Left renal pelvis (tissue), 4 donors: ENCODE data around the gene PCBD2. TPM values are rescaled to one million over a fixed set of nuclear protein-coding genes. Genes with fewer than 3 reads are reported as not detected.
"Not testable (repeated sequence)": the region's sequence is repeated elsewhere in the genome, so short reads cannot be mapped to it uniquely, and the experiment has no call there.

ENCODE experiments used
- DNase-seq, 4 donors: peaks; one replicate each; pipeline ENCODE4 v3.0.0-alpha.2; 2013; ENCODE audit warnings: low read depth in 4 of 4, low spot score in 3 of 4
- polyA plus RNA-seq, 4 donors: library from polyadenylated mRNA; unstranded; fragments of 120-200 nt; gene quantifications; one replicate each; pipeline ENCODE4 v1.2.1, GENCODE V29; 2013; ENCODE audit not compliant: insufficient read length in 4 of 4

PCBD2 gene
- polyA plus RNA-seq, 4 donors = 5.7 to 17.1 (median 13.0) TPM

DNA sequence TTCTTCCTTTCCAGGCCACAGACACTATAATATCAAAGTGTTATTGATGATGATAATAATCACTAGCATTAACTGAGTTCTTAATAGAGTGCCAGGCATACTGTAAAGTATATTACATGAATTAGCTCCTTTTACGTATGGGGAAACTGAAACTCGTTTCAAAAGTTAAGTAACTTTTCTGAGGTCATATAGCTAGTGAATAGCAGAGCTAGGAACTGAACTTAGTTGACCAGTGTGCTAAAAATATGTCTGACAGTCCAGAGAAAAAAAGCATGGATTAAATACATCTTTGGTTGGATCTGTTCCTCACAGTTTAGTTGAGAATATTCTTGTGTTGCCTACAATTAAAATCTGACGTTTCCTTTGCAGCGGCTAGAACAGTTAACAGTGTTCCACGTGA lies 44.4 kb downstream of the PCBD2 start:
- DNase-seq = no peak

DNA sequence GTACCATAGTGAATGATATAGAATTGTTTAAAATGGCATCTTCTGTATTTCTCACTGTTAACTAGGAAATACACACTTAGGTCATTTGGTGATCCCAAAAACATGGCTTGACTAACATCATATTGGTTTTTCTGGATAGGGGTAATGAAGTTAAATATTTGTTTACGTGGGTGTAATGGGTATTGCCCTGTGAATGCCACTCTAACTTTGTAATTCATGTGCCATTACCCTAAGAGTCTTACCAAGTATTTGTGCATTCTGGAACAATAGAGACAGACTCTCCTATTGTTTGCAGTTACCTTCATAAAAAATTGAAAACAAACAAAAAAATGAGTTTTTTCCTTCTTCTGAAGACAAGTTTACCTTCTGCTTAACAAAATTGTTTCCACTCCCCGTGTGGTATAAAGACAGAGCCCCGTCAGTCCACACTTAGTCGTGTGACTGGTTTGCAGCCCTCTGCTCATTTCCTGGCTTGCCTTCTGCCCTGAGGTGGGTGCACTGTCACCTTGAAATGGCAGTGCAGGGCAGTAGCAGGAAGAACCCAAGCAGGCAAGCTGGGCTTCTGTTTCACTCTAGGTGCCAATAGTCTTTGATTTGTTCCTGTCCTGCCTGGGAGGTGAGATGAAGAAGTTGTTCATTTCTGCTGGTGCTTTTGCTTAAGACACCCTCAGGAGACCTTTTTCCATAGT lies 53.1 kb downstream of the PCBD2 start:
- DNase-seq = no peak

DNA sequence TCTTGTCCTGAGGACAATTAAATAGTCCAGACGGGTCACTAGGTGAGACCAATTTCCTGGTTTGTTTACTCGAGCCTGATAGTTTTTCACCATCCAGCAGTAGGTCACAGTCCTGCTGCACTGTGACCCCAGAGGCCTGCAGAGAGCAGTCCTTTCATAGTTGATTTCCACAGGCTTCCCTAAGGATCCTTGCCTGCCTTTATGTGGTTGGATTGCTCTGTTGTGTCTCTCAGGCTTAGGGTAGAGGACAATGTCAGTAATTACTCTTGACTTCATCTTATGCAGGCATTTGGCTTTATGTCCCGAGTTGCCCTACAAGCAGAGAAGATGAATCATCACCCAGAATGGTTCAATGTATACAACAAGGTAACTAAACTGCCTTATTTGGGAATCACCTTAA lies 53.8 kb downstream of the PCBD2 start:
- no peak for DNase-seq

DNA sequence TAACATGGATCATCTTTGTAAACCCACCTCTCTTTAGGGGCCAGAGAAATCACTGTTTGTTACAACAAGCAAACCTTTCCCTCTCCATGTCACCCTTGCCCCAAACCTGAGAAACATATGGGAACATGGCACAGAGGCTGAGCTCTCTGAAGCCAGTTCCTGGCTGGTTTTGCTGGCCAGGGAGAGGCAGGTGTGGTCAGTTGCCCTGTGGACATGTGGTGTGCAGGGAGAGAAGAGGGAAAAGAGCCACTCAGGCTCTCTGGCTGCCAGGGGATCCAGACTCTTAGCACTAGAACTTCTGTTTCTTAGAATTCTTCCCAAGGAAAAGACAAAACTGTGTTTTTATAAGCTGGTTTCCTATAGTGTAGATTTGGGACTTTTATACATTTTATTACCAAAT lies 58.2 kb downstream of the PCBD2 start:
- no peak for DNase-seq

- no peak for DNase-seq
Measured at GRCh38 chr5:134964359-134965270, 59.7 kb downstream of the PCBD2 start.

DNA sequence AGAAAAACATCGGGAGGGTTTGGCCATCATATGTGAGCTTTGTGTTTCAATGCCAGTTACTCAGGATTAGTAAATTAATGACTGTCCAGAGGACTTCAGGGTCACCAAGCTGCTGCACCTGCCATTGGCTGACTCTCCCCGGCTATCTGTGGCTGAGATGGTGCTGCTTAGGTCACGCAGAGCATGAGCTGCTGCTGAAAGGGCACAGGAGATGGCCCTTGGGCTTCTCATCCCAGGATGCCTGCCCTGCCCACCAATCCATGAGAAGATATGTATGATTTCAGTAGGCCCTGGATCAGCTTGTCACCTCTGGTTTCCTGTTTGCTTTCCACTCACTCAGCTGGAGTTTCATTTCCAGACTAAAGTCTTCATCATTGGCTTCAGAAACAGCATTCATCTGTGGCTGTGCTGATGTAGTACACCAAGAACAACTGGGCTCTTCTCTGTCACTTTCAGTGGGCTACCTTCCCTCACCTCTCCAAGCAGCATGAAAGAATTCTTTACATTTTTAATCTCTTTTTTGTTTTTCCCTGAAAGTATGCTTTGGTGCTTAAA lies 60.4 kb downstream of the PCBD2 start:
- no peak for DNase-seq

- no peak for DNase-seq
Measured at GRCh38 chr5:134967607-134968006, 62.7 kb downstream of the PCBD2 start, which contains the start of gene CATSPER3. Gene CATSPER3, plus strand, starts transcription at chr5:134967907. Its CDS starts 85 bp downstream, at chr5:134967992.

DNA sequence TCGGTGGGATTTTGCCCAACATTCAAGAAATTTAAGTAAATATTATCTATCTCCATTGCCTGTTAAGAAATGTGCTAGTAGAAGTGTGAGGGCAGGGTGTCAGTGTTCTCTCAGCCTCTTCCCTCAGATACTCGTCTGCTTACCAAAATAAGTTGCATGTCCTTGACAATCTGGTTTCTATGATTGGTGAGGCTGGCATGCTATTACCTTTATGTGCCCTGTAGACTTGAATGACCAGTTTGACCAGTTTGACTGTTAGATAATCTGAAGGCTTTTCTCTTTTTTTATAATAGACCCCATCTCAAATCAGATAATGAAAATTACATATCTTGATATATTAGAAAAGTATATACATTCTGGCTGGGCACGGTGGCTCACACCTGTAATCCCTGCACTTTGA lies 63.1 kb downstream of the PCBD2 start:
- DNase-seq = no peak

- DNase-seq = no peak
Measured at GRCh38 chr5:134969166-134969565, 64.2 kb downstream of the PCBD2 start.

DNA sequence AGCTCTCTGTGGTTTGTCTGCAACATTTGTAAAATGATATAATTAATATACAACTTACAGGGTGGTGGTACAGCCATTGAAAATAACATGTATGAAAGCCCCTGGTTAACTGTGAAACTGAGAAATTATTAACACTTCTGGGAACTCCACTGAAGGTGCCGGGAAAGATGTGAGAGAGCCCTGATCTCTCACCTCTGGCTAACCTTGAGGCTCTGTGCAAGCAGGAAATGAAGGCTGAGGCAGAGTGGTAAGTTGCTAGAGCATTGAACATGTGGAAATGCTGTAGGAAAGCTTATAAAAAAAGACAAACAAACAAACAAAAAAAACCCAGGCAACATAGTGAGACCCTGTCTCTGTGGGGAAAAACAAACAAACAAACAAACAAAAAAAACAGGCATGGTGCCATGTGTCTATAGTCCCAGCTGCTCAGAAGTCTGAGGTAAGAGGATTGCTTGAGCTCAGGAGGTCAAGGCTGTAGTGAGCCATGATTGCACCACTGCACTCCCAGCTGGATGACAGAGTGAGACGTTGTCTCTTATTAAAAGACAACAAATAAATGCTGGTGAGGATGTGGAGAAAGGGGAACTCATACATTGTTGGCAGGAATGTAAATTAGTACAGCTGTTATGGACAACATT lies 70.3 kb downstream of the PCBD2 start:
- no peak for DNase-seq

- no peak for DNase-seq
Measured at GRCh38 chr5:134975843-134976242, 70.9 kb downstream of the PCBD2 start.

- DNase-seq = no peak
Measured at GRCh38 chr5:134976841-134977240, 71.9 kb downstream of the PCBD2 start.

DNA sequence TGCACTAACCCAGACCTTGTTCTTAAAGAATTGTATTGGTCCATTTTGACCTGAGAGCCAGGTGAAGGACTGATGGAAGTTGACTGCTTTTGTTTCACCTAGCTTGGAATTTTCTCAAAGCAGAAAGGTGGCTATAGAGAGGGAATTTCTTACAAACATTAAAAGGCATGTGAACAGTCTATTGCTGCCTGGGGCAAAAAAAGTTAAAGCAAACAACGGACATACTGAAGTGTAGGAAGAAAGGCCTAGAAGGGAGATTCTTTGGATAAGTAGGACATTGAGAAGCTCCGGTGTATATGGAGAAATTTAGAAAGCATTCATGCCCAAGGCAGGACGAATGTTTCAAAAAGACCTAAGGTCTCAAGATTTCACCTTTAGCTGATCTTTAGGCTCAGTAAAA lies 74.5 kb downstream of the PCBD2 start:
- DNase-seq = no peak

- no peak for DNase-seq
Measured at GRCh38 chr5:134982230-134982629, 77.3 kb downstream of the PCBD2 start.

DNA sequence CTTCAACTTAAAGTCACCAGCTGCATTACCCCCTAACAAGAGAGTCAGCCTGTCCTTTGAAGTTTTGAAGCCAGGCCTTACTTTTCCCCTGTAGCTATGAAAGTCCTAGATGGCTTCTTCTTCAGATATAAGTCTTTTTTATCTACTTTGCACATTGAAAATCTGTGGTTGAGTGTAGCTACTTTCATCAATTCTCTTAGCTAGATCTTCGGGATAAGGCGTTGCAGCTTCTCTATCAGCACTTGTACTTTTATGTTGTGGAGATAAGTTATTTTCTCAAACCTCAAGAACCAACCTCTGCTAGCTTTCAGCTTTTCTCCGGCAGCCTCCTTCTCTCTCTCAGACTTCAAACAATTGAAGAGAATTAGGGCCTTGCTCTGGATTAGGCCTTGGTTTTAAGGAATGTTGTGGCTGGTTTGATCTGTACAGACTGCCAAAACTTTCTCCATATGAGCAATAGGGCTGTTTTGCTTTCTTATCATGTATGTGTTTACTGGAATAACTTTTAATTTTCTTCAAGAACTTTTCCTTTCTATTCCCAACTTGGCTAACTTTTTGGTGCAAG lies 84.4 kb downstream of the PCBD2 start:
- DNase-seq = no peak

DNA sequence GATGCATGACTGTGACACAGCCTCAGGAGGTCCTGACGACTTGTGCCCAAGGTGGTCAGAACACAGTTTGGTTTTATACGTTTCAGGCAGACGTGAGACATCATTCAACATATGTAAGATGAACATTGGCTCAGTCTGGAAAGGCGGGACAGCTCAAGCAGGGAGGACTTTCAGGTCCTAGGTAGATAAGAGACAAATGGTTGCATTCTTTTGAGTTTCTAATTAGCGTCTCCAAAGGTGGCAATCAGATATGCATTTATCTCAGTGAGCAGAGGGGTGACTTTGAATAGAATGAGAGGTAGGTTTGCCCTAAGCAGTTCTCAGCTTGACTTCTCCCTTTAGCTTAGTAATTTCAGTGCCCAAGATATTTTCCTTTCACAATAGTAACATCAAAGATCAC lies 85.3 kb downstream of the PCBD2 start:
- DNase-seq = not testable (repeated sequence)

DNA sequence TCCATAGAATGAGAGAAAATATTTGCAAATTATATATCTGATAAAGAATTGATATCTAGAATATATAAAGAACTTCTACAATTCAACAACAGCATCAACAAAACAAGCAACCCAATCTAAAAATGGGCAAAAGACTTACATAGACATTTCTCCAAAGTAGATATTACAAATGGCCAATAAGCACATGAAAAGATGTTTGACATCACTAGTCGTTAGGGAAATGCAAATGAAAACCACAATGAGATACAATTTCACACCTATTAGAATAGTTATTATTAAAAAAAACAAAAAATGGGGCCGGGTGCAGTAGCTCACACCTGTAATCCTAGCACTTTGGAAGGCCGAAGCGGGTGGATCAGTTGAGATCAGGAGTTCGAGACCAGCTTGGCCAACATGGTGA lies 87.2 kb downstream of the PCBD2 start:
- no peak for DNase-seq

DNA sequence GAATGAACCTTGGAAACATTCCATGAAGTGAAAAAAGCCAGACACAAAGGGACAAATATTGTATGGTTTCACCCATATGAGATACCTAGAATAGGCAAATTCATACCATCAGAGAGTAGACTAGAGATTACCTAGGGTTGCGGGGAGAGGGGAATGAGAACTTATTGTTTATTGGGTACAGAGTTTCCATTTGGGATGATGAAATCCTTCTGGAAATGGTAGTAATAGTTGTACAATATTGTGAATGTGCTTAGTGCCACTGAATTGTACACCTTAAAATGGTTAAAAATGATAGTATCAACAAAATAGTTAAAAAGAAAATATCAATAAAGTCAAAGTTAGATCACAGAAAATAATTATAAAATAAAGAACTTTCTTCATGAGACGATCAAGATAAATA lies 88.2 kb downstream of the PCBD2 start:
- DNase-seq = no peak

GRCh38 chr5:134994560-134995156 lies 89.7 kb downstream of the PCBD2 start:
- no peak for DNase-seq

GRCh38 chr5:134995850-134996402 lies 91.0 kb downstream of the PCBD2 start:
- DNase-seq = no peak
